Measurements from ENCODE around the gene ARHGEF33.

Gene ARHGEF33

GRCh38 chr2:38966006-38966405 is 76.3 kb downstream of the ARHGEF33 start:
- no peak for DNase-seq

- no peak for DNase-seq
These were observed 77.0 kb downstream of the ARHGEF33 start for GRCh38 chr2:38966678-38967077.

- DNase-seq, result no peak
These were observed 78.3 kb downstream of the ARHGEF33 start for GRCh38 chr2:38968021-38968420.

GRCh38 chr2:38971377-38971776 is 81.7 kb downstream of the ARHGEF33 start:
- DNase-seq, result no peak

- DNase-seq, result no peak
These were observed 83.6 kb downstream of the ARHGEF33 start for GRCh38 chr2:38973266-38973665.

- no peak for DNase-seq
These were observed 85.4 kb downstream of the ARHGEF33 start for GRCh38 chr2:38975042-38975441.

GRCh38 chr2:38977047-38977446 is 87.4 kb downstream of the ARHGEF33 start:
- no peak for DNase-seq

- DNase-seq, result no peak
These were observed 88.7 kb downstream of the ARHGEF33 start for GRCh38 chr2:38978296-38978903.

GRCh38 chr2:38978908-38979307 is 89.2 kb downstream of the ARHGEF33 start:
- no peak for DNase-seq

GRCh38 chr2:38981003-38981669 is 91.5 kb downstream of the ARHGEF33 start:
- no peak for DNase-seq

GRCh38 chr2:38981670-38982357 is 92.1 kb downstream of the ARHGEF33 start:
- DNase-seq, result no peak

GRCh38 chr2:38982498-38982897 is 92.8 kb downstream of the ARHGEF33 start:
- no peak for DNase-seq

- DNase-seq, result no peak
These were observed 99.0 kb downstream of the ARHGEF33 start for GRCh38 chr2:38988716-38989115.

GRCh38 chr2:38991899-38992298 is 102.2 kb downstream of the ARHGEF33 start:
- no peak for DNase-seq

GRCh38 chr2:38997781-38998180 is 108.1 kb downstream of the ARHGEF33 start:
- no peak for DNase-seq

GRCh38 chr2:39000552-39000951 is 110.9 kb downstream of the ARHGEF33 start:
- no peak for DNase-seq

- DNase-seq, result no peak
These were observed 118.3 kb downstream of the ARHGEF33 start for GRCh38 chr2:39007875-39008504.

GRCh38 chr2:39008665-39009064 is 119.0 kb downstream of the ARHGEF33 start:
- DNase-seq, result no peak

- DNase-seq, result no peak
These were observed 124.2 kb downstream of the ARHGEF33 start for GRCh38 chr2:39013871-39014270.

- no peak for DNase-seq
These were observed 125.7 kb downstream of the ARHGEF33 start for GRCh38 chr2:39015424-39015823.

- no peak for DNase-seq
These were observed 127.7 kb downstream of the ARHGEF33 start for GRCh38 chr2:39017334-39017733.

GRCh38 chr2:39018638-39019037 is 129.0 kb downstream of the ARHGEF33 start:
- DNase-seq, result no peak

- no peak for DNase-seq
These were observed 130.7 kb downstream of the ARHGEF33 start for GRCh38 chr2:39020383-39020782.
